GM12878 (cell line): ENCODE data around the gene BCL2L14. TPM values are rescaled to one million over a fixed set of nuclear protein-coding genes. Genes with fewer than 3 reads are reported as not detected.

ENCODE experiments used
- ATAC-seq: fragments of 200-7000 bp; cut with Tn5 transposase; 3 replicates; pipeline ENCODE4 v1.9.1; 2020; ENCODE audit warnings: mild to moderate bottlenecking, moderate library complexity
- BruUV-seq: library from RNA; stranded (reverse); fragments of 400-500 nt; replicated peaks from 2 replicates; lab custom pipeline; 2021; lab: Mats Ljungman, UMichigan
- CTCF ChIA-PET: fragments of 300-600 bp; sonication (Branson Sonifier 250); formaldehyde crosslinking; extraction: SDS; loops from one replicate; lab custom pipeline; 2021; ENCODE audit warnings: inconsistent platforms; lab: Yijun Ruan, JAX
- POLR2A ChIA-PET: fragments of 350-600 bp; formaldehyde crosslinking; extraction: SDS; loops from one replicate; lab custom pipeline; 2021; ENCODE audit warnings: inconsistent platforms; lab: Charles Lee
- RAD21 ChIA-PET: fragments of 300-600 bp; sonication (Branson Sonifier 250); formaldehyde crosslinking; loops from one replicate; lab custom pipeline; 2023; ENCODE audit warnings: antibody characterized with exemption; ENCODE audit not compliant: unreplicated experiment; lab: Charles Lee
- SMC1A ChIA-PET: fragments of 300-600 bp; sonication (Branson Sonifier 250); formaldehyde crosslinking; loops from one replicate; lab custom pipeline; 2023; ENCODE audit not compliant: unreplicated experiment, uncharacterized antibody; lab: Charles Lee
- DNase-seq: peaks from one replicate; pipeline ENCODE4 v3.0.0-alpha.2; 2011; ENCODE audit warnings: low read depth, low spot score
- FAIRE-seq: peaks from 3 replicates; lab custom pipeline; 2011; peaks lifted over from hg19 to GRCh38; lab: Jason Lieb, UNC
- H2AFZ ChIP-seq: 2 replicates; pipeline ENCODE4 v1.6.0; 2011; ENCODE audit warnings: low read depth, low read length, control low read depth; ENCODE audit not compliant: control insufficient read depth
- H3K27ac ChIP-seq: 2 replicates; pipeline ENCODE4 v1.5.1; 2011; ENCODE audit warnings: control low read depth; ENCODE audit not compliant: control insufficient read depth, insufficient read depth
- H3K27me3 ChIP-seq, 2 experiments: replicated peaks in 1 of 2; 2 replicates each; pipeline versions ENCODE4 v1.6.0 to v1.6.1; 2011; ENCODE audit warnings: low read length in 1 of 2; ENCODE audit not compliant: control insufficient read depth in 2 of 2, insufficient read depth in 2 of 2
- H3K36me3 ChIP-seq, 2 experiments: 2 replicates each; pipeline ENCODE4 v1.5.1; 2011; ENCODE audit warnings: low read length in 1 of 2; ENCODE audit not compliant: control insufficient read depth in 2 of 2, insufficient read depth in 2 of 2
- H3K4me1 ChIP-seq: 2 replicates; pipeline ENCODE4 v1.6.1; 2011; ENCODE audit warnings: mild to moderate bottlenecking, low read length, moderate library complexity, mixed read lengths; ENCODE audit not compliant: control insufficient read depth, insufficient read depth
- H3K4me2 ChIP-seq: 2 replicates; pipeline ENCODE4 v1.6.0; 2011; ENCODE audit warnings: control low read depth; ENCODE audit not compliant: control insufficient read depth, insufficient read depth
- H3K4me3 ChIP-seq: fragments of 200-600 bp; sonication (generic); 2 replicates; pipeline ENCODE4 v1.5.1; 2016
- H3K79me2 ChIP-seq: 2 replicates; pipeline ENCODE4 v1.6.0; 2011; ENCODE audit warnings: low read length; ENCODE audit not compliant: control insufficient read depth, insufficient read depth
- H3K9ac ChIP-seq: 2 replicates; pipeline ENCODE4 v1.8.0; 2011; ENCODE audit warnings: low read length, control low read depth, mixed read lengths; ENCODE audit not compliant: control insufficient read depth, insufficient read depth
- H3K9me3 ChIP-seq: replicated peaks from 3 replicates; pipeline ENCODE4 v1.5.1; 2011; ENCODE audit warnings: mild to moderate bottlenecking, low read length; ENCODE audit not compliant: control insufficient read depth, insufficient read depth
- H4K20me1 ChIP-seq: 2 replicates; pipeline ENCODE4 v1.6.0; 2011; ENCODE audit not compliant: control insufficient read depth, insufficient read depth
- BACH1 ChIP-seq: fragments of 450-650 bp; IDR thresholded peaks from 2 replicates; pipeline ENCODE4 v1.6.1; 2017; ENCODE audit warnings: mild to moderate bottlenecking, borderline replicate concordance
- EP300 ChIP-seq, 2 experiments: fragments of 150-350 bp in 1 of 2; IDR thresholded peaks; 2 replicates each; pipeline ENCODE4 v1.6.1; 2011 to 2012; ENCODE audit warnings: low read depth in 2 of 2, low read length in 2 of 2, borderline replicate concordance in 1 of 2, improper control_type of control experiment in 1 of 2, inconsistent platforms in 1 of 2; ENCODE audit not compliant: control insufficient read depth in 1 of 2
- HDGF ChIP-seq: fragments of 450-650 bp; IDR thresholded peaks from 2 replicates; pipeline ENCODE4 v1.6.1; 2016; ENCODE audit warnings: antibody characterized with exemption
- KAT2A ChIP-seq: conservative IDR thresholded peaks from 2 replicates; pipeline ENCODE4 v1.6.1; 2011; ENCODE audit warnings: low read depth, low read length; ENCODE audit not compliant: control insufficient read depth
- MYC ChIP-seq: IDR thresholded peaks from 2 replicates; pipeline ENCODE4 v1.6.1; 2011; ENCODE audit warnings: mild to moderate bottlenecking, low read length, moderate library complexity, inconsistent platforms; ENCODE audit not compliant: insufficient read depth, insufficient replicate concordance, insufficient read length, severe bottlenecking
- PAX5 ChIP-seq: IDR thresholded peaks from 2 replicates; pipeline ENCODE4 v1.6.1; 2011; ENCODE audit warnings: low read depth, low read length, borderline replicate concordance
- PAX8 ChIP-seq: fragments of 450-650 bp; IDR thresholded peaks from 2 replicates; pipeline ENCODE4 v1.6.1; 2017; ENCODE audit warnings: mild to moderate bottlenecking, moderate library complexity
- TCF12 ChIP-seq: IDR thresholded peaks from 2 replicates; pipeline ENCODE4 v1.6.1; 2011; ENCODE audit warnings: low read depth, mild to moderate bottlenecking, low read length
- USF1 ChIP-seq: IDR thresholded peaks from 2 replicates; pipeline ENCODE4 v1.6.1; 2011; ENCODE audit warnings: borderline replicate concordance, low read depth, mild to moderate bottlenecking, moderate library complexity, mixed read lengths, low read length; ENCODE audit not compliant: insufficient read depth; ENCODE audit errors: extremely low read length
- WGBS: methylation state at CpG from one replicate; pipeline ENCODE4 v1.1.6; 2016; ENCODE audit warnings: low lambda C conversion rate; ENCODE audit not compliant: insufficient replicate concordance, insufficient coverage; ENCODE audit errors: missing lambda C conversion rate; 5-methylcytosine and 5-hydroxymethylcytosine counted together
- in situ Hi-C: fragments of 300-500 bp; cut with MboI; formaldehyde crosslinking; loops from 9 replicates; pipeline ENCODE4 v1.14.3; 2018; ENCODE audit warnings: mixed read lengths
- intact Hi-C: fragments of 100-400 bp; cut with micrococcal nuclease; formaldehyde crosslinking; loops from one replicate; pipeline ENCODE4 v1.14.2; 2022; ENCODE audit not compliant: unreplicated experiment
- polyA plus RNA-seq, 11 experiments: library from polyadenylated mRNA; depleted of rRNA in 4 of 11; unstranded in 6 of 11; stranded (reverse) in 5 of 11; fragments of >200 nt; fragmentation: Nextera tagmentation in 4 of 11; fragmentation: Illumina TruSeq in 1 of 11; extraction: Ambion mirVana in 4 of 11; extraction: Trizol in 1 of 11; gene quantifications; 1 replicate in 1 of 11; 2 replicates in 10 of 11; pipeline versions ENCODE4 v1.2.1 to v1.2.3, GENCODE V29; 2011 to 2016; ENCODE audit warnings: inconsistent platforms in 2 of 11, missing spikeins in 2 of 11, low read depth in 1 of 11
- total RNA-seq, 4 experiments: library from RNA; depleted of rRNA in 3 of 4; stranded (reverse); fragments of >200 nt in 3 of 4; fragmentation: Illumina TruSeq in 1 of 4; extraction: Trizol in 1 of 4; gene quantifications; 2 replicates each; pipeline versions ENCODE4 v1.2.1 to v1.2.3, GENCODE V29; 2013 to 2021

The BCL2L14 gene
- total and polyA plus RNA-seq, 10 of the 15 experiments (the other 5 are each of a cell fraction or from before 2014, with no cell fraction given) = 0.59 to 2.5 (median 0.90) TPM

GRCh38 chr12:12048714-12049113, 22.0 kb upstream of the BCL2L14 start:
- no peak overlapping the region for H3K9ac ChIP-seq
- H3K4me1 ChIP-seq = no peaks in the 10 kb centered on the region
- H3K4me3 ChIP-seq = no peak overlapping the region
- DNase-seq (no peak), ATAC-seq (no peak)
- ChIA-PET CTCF (no interaction called here), POLR2A (no interaction called here), SMC1A (no interaction called here)
- WGBS = 59% methylated on average over 7 of the region's 7 CpGs
- intact Hi-C loops = no loop called here
- no peak overlapping the region for H3K4me2 ChIP-seq
- H3K79me2 ChIP-seq = no peaks in the 10 kb centered on the region
- no peaks in the 10 kb centered on the region for H4K20me1 ChIP-seq
- no peaks in the 10 kb centered on the region for H3K36me3 ChIP-seq
- TF ChIP-seq MYC = no peak
- no peak for TF ChIP-seq HDGF
- TF ChIP-seq KAT2A = no peak
- no peak for TF ChIP-seq EP300 (IDR thresholded peaks at IDR 0.05; ENCODE audit: borderline replicate concordance in 1 of 2, control insufficient read depth in 1 of 2, low read depth in 2 of 2, low read length in 2 of 2)
- no peak for TF ChIP-seq PAX5
- TF ChIP-seq, all 136 proteins: peak for 0
- in situ Hi-C loops = no loop called here
- no peaks in the 10 kb centered on the region for H3K9me3 ChIP-seq
- RAD21 ChIA-PET = no interaction called here
- FAIRE-seq = no peak
- no TSS peak for BruUV-seq
- no peak overlapping the region for H2AFZ ChIP-seq
- H3K27me3 ChIP-seq = no peaks in the 10 kb centered on the region
- no peak overlapping the region for H3K27ac ChIP-seq

- H3K27ac ChIP-seq = no peak overlapping the region
- intact Hi-C loops (no loop called here), in situ Hi-C loops (no loop called here)
- DNase-seq = no peak
- ChIA-PET POLR2A (interaction anchor here (0.6 kb wide), 1 partner anchor 43 kb away, joined by 4 read pairs; no protein-coding TSS in a partner anchor), CTCF (interaction anchor here (0.7 to 1.9 kb wide), 4 partner anchors 13 to 31 kb away, joined by 3 to 8 read pairs (median 3); partner anchors contain the start of gene BCL2L14), RAD21 (interaction anchor here (0.5 kb wide), 1 partner anchor 14 kb away, joined by 4 read pairs; no protein-coding TSS in a partner anchor), SMC1A (interaction anchor here (1.2 to 1.6 kb wide), 3 partner anchors 12 to 276 kb away, joined by 3 to 4 read pairs (median 3); no protein-coding TSS in a partner anchor)
- H2AFZ ChIP-seq = no peak overlapping the region
- H3K9ac ChIP-seq = no peak overlapping the region
- ATAC-seq = no peak
- H4K20me1 ChIP-seq = no peaks in the 10 kb centered on the region
- FAIRE-seq = no peak
- BruUV-seq = no TSS peak
- TF ChIP-seq TCF12 = no peak
- TF ChIP-seq USF1 = no peak
- TF ChIP-seq EP300 (IDR thresholded peaks at IDR 0.05; ENCODE audit: borderline replicate concordance in 1 of 2, control insufficient read depth in 1 of 2, low read depth in 2 of 2, low read length in 2 of 2) = no peak
- no peak for TF ChIP-seq BACH1
- TF ChIP-seq PAX8 = no peak
- H3K4me1 ChIP-seq = no peaks in the 10 kb centered on the region
- H3K79me2 ChIP-seq = no peaks in the 10 kb centered on the region
- H3K27me3 ChIP-seq = no peaks in the 10 kb centered on the region
- 38% methylated on average over 4 of the region's 4 CpGs for WGBS
- H3K9me3 ChIP-seq = no peaks in the 10 kb centered on the region
- H3K4me2 ChIP-seq = no peak overlapping the region
- H3K36me3 ChIP-seq = no peaks in the 10 kb centered on the region
- H3K4me3 ChIP-seq = no peak overlapping the region
Observed at GRCh38 chr12:12051668-12052067, 19.1 kb upstream of the BCL2L14 start.
